GM12878 (cell line): ENCODE data around the gene PDIK1L.

Experiments used
- ATF3 ChIP-seq: IDR thresholded peaks from 2 replicates; pipeline ENCODE4 v1.6.1; 2011; ENCODE audit warnings: low read depth, mild to moderate bottlenecking, low read length, moderate library complexity, borderline replicate concordance; ENCODE audit errors: extremely low read depth
- HDAC2 ChIP-seq: fragments of 200-600 bp; sonication (generic); IDR thresholded peaks from 2 replicates; pipeline ENCODE4 v1.6.1; 2017
- MTA3 ChIP-seq: IDR thresholded peaks from 2 replicates; pipeline ENCODE4 v1.6.1; 2012; ENCODE audit warnings: low read length, inconsistent platforms, borderline replicate concordance
- MYC ChIP-seq: IDR thresholded peaks from 2 replicates; pipeline ENCODE4 v1.6.1; 2011; ENCODE audit warnings: mild to moderate bottlenecking, low read length, moderate library complexity, inconsistent platforms; ENCODE audit not compliant: insufficient read depth, insufficient replicate concordance, insufficient read length, severe bottlenecking
- NR2C2 ChIP-seq: IDR thresholded peaks from 2 replicates; pipeline ENCODE4 v1.6.1; 2011; ENCODE audit warnings: borderline replicate concordance, low read depth; ENCODE audit not compliant: control insufficient read depth, insufficient read length
- PBX3 ChIP-seq: IDR thresholded peaks from 2 replicates; pipeline ENCODE4 v1.6.1; 2011; ENCODE audit warnings: mild to moderate bottlenecking, low read depth, low read length, moderate library complexity; ENCODE audit not compliant: insufficient replicate concordance
- POLR2A ChIP-seq: IDR thresholded peaks from 2 replicates; pipeline ENCODE4 v1.6.1; 2011; ENCODE audit warnings: low read depth, mild to moderate bottlenecking, low read length
- RAD21 ChIP-seq: IDR thresholded peaks from 2 replicates; pipeline ENCODE4 v1.6.1; 2011; ENCODE audit warnings: mild to moderate bottlenecking, low read depth, low read length, moderate library complexity; ENCODE audit not compliant: insufficient read depth
- SIN3A ChIP-seq: IDR thresholded peaks from 2 replicates; pipeline ENCODE4 v1.6.1; 2012; ENCODE audit warnings: low read depth, low read length, improper control_type of control experiment
- TCF12 ChIP-seq: IDR thresholded peaks from 2 replicates; pipeline ENCODE4 v1.6.1; 2011; ENCODE audit warnings: low read depth, mild to moderate bottlenecking, low read length
- TF ChIP-seq, protein P1 (sequence below), 3 experiments: IDR thresholded peaks in 2 of 3; conservative IDR thresholded peaks in 1 of 3; 2 replicates each; pipeline ENCODE4 v1.5.1; 2011; ENCODE audit warnings: low read depth in 3 of 3, low read length in 3 of 3, mild to moderate bottlenecking in 3 of 3, control low read depth in 2 of 3, moderate library complexity in 2 of 3, inconsistent platforms in 1 of 3, mixed read lengths in 1 of 3; ENCODE audit not compliant: control insufficient read depth in 2 of 3, insufficient read depth in 1 of 3; ENCODE audit errors: extremely low read depth in 1 of 3
- TF ChIP-seq, protein P2 (sequence below): IDR thresholded peaks from 2 replicates; pipeline ENCODE4 v1.6.1; 2011; ENCODE audit warnings: low read depth, low read length, improper control_type of control experiment, borderline replicate concordance
- TF ChIP-seq, protein P3 (sequence below): IDR thresholded peaks from 2 replicates; pipeline ENCODE4 v1.6.1; 2012; ENCODE audit warnings: mild to moderate bottlenecking, low read depth, low read length

DNA sequence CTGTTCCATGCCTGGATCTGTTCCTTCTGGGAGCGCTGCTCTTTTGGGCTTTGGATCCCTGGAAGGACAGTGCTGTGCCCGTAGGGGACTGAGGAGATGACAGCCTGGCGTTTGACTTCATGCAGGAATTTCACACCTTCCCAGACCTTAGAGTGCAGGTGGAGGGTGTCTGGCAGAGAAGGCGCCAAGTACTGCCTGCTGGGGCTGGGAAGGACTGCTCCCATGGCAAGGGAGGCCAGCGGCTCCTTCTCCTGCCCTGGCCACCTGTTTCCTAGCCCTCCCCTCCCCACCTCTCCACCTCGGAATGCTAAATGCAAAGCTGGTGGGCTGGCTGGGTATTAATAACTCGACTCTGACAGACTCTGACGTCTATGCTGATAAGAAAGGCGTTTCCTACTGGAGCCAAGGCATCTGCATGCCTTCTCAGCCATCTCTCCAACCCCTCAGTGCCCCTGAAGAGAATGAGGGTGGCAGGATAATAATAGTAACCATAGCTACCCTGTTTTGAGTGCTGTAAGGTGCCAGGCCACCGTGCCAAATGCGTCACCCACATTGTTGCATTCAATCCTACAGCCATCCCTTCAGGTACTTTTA, 17.5 kb upstream of the PDIK1L start:
- TF ChIP-seq, protein P1, sequence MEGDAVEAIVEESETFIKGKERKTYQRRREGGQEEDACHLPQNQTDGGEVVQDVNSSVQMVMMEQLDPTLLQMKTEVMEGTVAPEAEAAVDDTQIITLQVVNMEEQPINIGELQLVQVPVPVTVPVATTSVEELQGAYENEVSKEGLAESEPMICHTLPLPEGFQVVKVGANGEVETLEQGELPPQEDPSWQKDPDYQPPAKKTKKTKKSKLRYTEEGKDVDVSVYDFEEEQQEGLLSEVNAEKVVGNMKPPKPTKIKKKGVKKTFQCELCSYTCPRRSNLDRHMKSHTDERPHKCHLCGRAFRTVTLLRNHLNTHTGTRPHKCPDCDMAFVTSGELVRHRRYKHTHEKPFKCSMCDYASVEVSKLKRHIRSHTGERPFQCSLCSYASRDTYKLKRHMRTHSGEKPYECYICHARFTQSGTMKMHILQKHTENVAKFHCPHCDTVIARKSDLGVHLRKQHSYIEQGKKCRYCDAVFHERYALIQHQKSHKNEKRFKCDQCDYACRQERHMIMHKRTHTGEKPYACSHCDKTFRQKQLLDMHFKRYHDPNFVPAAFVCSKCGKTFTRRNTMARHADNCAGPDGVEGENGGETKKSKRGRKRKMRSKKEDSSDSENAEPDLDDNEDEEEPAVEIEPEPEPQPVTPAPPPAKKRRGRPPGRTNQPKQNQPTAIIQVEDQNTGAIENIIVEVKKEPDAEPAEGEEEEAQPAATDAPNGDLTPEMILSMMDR (IDR thresholded peaks at IDR 0.05 in 2 of 3, conservative IDR thresholded peaks at IDR 0.05 in 1 of 3; ENCODE audit: control insufficient read depth in 2 of 3, extremely low read depth in 1 of 3, insufficient read depth in 1 of 3, low read depth in 3 of 3, low read length in 3 of 3), result no peak
- TF ChIP-seq HDAC2 (no peak), RAD21 (no peak), MYC (no peak), PBX3 (no peak), TCF12 (no peak), NR2C2 (no peak), ATF3 (no peak), MTA3 (no peak), POLR2A (no peak), SIN3A (no peak)
- TF ChIP-seq, protein P2, sequence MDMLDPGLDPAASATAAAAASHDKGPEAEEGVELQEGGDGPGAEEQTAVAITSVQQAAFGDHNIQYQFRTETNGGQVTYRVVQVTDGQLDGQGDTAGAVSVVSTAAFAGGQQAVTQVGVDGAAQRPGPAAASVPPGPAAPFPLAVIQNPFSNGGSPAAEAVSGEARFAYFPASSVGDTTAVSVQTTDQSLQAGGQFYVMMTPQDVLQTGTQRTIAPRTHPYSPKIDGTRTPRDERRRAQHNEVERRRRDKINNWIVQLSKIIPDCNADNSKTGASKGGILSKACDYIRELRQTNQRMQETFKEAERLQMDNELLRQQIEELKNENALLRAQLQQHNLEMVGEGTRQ, result no peak
- TF ChIP-seq, protein P3, sequence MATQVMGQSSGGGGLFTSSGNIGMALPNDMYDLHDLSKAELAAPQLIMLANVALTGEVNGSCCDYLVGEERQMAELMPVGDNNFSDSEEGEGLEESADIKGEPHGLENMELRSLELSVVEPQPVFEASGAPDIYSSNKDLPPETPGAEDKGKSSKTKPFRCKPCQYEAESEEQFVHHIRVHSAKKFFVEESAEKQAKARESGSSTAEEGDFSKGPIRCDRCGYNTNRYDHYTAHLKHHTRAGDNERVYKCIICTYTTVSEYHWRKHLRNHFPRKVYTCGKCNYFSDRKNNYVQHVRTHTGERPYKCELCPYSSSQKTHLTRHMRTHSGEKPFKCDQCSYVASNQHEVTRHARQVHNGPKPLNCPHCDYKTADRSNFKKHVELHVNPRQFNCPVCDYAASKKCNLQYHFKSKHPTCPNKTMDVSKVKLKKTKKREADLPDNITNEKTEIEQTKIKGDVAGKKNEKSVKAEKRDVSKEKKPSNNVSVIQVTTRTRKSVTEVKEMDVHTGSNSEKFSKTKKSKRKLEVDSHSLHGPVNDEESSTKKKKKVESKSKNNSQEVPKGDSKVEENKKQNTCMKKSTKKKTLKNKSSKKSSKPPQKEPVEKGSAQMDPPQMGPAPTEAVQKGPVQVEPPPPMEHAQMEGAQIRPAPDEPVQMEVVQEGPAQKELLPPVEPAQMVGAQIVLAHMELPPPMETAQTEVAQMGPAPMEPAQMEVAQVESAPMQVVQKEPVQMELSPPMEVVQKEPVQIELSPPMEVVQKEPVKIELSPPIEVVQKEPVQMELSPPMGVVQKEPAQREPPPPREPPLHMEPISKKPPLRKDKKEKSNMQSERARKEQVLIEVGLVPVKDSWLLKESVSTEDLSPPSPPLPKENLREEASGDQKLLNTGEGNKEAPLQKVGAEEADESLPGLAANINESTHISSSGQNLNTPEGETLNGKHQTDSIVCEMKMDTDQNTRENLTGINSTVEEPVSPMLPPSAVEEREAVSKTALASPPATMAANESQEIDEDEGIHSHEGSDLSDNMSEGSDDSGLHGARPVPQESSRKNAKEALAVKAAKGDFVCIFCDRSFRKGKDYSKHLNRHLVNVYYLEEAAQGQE, result no peak
